Activated CD4-positive, alpha-beta T cell treated with anti-CD3 and anti-CD28 coated beads for 24 hours (primary cell): Measurements from ENCODE around the gene UNKL.

Experiments used
- DNase-seq, 2 donors: peaks; one replicate each; pipeline ENCODE4 v3.0.0-alpha.2; 2020; ENCODE audit warnings: low read depth in 2 of 2

Gene UNKL

GRCh38 chr16:1401061-1401757 is 13.3 kb downstream of the UNKL start:
- no peak for DNase-seq

GRCh38 chr16:1398826-1399581 is 15.5 kb downstream of the UNKL start:
- DNase-seq, result no peak

- no peak for DNase-seq
Measured at GRCh38 chr16:1398351-1398750, 16.2 kb downstream of the UNKL start.

GRCh38 chr16:1397779-1398178 is 16.7 kb downstream of the UNKL start:
- no peak for DNase-seq

- DNase-seq, result no peak
Measured at GRCh38 chr16:1395444-1396031, 19.0 kb downstream of the UNKL start.

- DNase-seq, result no peak
Measured at GRCh38 chr16:1394367-1394951, 20.0 kb downstream of the UNKL start.

- no peak for DNase-seq
Measured at GRCh38 chr16:1393613-1394176, 20.8 kb downstream of the UNKL start.

GRCh38 chr16:1392826-1393225 is 21.7 kb downstream of the UNKL start:
- no peak for DNase-seq

GRCh38 chr16:1390239-1390779 is 24.2 kb downstream of the UNKL start:
- DNase-seq, result no peak

- DNase-seq, result no peak
Measured at GRCh38 chr16:1389762-1390161, 24.7 kb downstream of the UNKL start.

GRCh38 chr16:1387331-1387730 is 27.2 kb downstream of the UNKL start:
- DNase-seq, result no peak

- DNase-seq, result no peak
Measured at GRCh38 chr16:1385232-1385631, 29.3 kb downstream of the UNKL start.

GRCh38 chr16:1383556-1383955 is 30.9 kb downstream of the UNKL start:
- DNase-seq, result no peak

- no peak for DNase-seq
Measured at GRCh38 chr16:1381612-1382406, 32.7 kb downstream of the UNKL start.

- DNase-seq, result no peak
Measured at GRCh38 chr16:1380195-1380594, 34.3 kb downstream of the UNKL start.

GRCh38 chr16:1379304-1380076 is 35.0 kb downstream of the UNKL start:
- DNase-seq, result peak; percentile 71 to 73

GRCh38 chr16:1378804-1379303 is 35.6 kb downstream of the UNKL start:
- DNase-seq, result peak; percentile 54 to 68

GRCh38 chr16:1378087-1378803 is 36.3 kb downstream of the UNKL start:
- no peak for DNase-seq

- DNase-seq, result no peak
Measured at GRCh38 chr16:1377406-1378010, 37.0 kb downstream of the UNKL start.
